ENCODE measurements around the gene RHBG.

GRCh38 chr1:156401681-156402081, 32.7 kb downstream of the RHBG start:
- TF ChIP-seq CTCF (IDR thresholded peaks at IDR 0.05) (no peak), ZFX (IDR thresholded peaks at IDR 0.05; ENCODE audit: borderline replicate concordance) (no peak)

Measured in 22Rv1 (cell line).